A549 (cell line): ENCODE measurements around the gene PSMD13. TPM values are rescaled to one million over a fixed set of nuclear protein-coding genes. Genes with fewer than 3 reads are reported as not detected.
A peak's percentile ranks its signal among the peaks of the same experiment; 100 is the strongest.

Source experiments
- ATAC-seq, 2 experiments: fragments of 200-7000 bp in 1 of 2; fragments of >200 bp in 1 of 2; cut with Nextera tagmentation in 1 of 2; cut with Tn5 transposase in 1 of 2; 3 replicates each; pipeline versions ENCODE4 v1.8.0 to v1.9.1; 2018 to 2020; ENCODE audit warnings: mild to moderate bottlenecking in 1 of 2, moderate library complexity in 1 of 2
- CTCF ChIA-PET: fragments of 300-600 bp; sonication (Branson Sonifier 250); formaldehyde crosslinking; extraction: SDS; loops from one replicate; lab custom pipeline; 2021; ENCODE audit warnings: antibody characterized with exemption, inconsistent platforms; lab: Yijun Ruan, JAX
- POLR2A ChIA-PET: fragments of 350-600 bp; formaldehyde crosslinking; extraction: SDS; loops from one replicate; lab custom pipeline; 2021; ENCODE audit warnings: antibody characterized with exemption, inconsistent platforms; lab: Yijun Ruan, JAX
- DNase-seq, 2 experiments: peaks; one replicate each; pipeline versions ENCODE4 v3.0.0 to v3.0.0-alpha.2; 2011 to 2016; ENCODE audit warnings: low read depth in 1 of 2, low spot score in 1 of 2
- FAIRE-seq: peaks from 2 replicates; lab custom pipeline; 2011; peaks lifted over from hg19 to GRCh38; lab: Jason Lieb, UNC
- H3K27ac ChIP-seq, 2 experiments: fragments of >200 bp; sonication (Bioruptor Twin); formaldehyde crosslinking; 3 replicates each; pipeline ENCODE4 v1.5.1; 2016 to 2017
- H3K4me1 ChIP-seq: fragments of >200 bp; sonication (Bioruptor Twin); formaldehyde crosslinking; 3 replicates; pipeline ENCODE4 v1.6.1; 2016
- H3K4me2 ChIP-seq: fragments of >200 bp; sonication (Bioruptor Twin); formaldehyde crosslinking; 3 replicates; pipeline ENCODE4 v1.6.1; 2016
- H3K4me3 ChIP-seq: fragments of >200 bp; sonication (Bioruptor Twin); formaldehyde crosslinking; 3 replicates; pipeline ENCODE4 v1.5.1; 2016
- H3K9me3 ChIP-seq: fragments of >200 bp; sonication (Bioruptor Twin); formaldehyde crosslinking; 3 replicates; pipeline ENCODE4 v1.6.1; 2016
- BHLHE40 ChIP-seq: IDR thresholded peaks from 2 replicates; pipeline ENCODE4 v1.6.1; 2012; ENCODE audit warnings: low read depth, low read length, inconsistent platforms
- CHD2 ChIP-seq: fragments of 150-350 bp; IDR thresholded peaks from 2 replicates; pipeline ENCODE4 v1.6.1; 2014; ENCODE audit warnings: low read length; ENCODE audit not compliant: partially characterized antibody
- FOSB ChIP-seq: fragments of 250-450 bp; sonication (Bioruptor Pico); IDR thresholded peaks from 2 replicates; pipeline ENCODE4 v1.5.0; 2020; ENCODE audit warnings: mild to moderate bottlenecking, moderate library complexity
- FOSL2 ChIP-seq, 2 experiments: fragments of 450-650 bp in 1 of 2; fragments of >200 bp in 1 of 2; sonication (Bioruptor Twin) in 1 of 2; formaldehyde crosslinking; IDR thresholded peaks; 2 replicates each; pipeline versions ENCODE4 v1.5.0 to v1.6.1; 2016 to 2020; ENCODE audit warnings: mild to moderate bottlenecking in 1 of 2, moderate library complexity in 1 of 2
- HOXA7 ChIP-seq: fragments of 250-450 bp; sonication (Bioruptor Pico); IDR thresholded peaks from 2 replicates; pipeline ENCODE4 v1.5.0; 2020; ENCODE audit warnings: mild to moderate bottlenecking, moderate library complexity
- JUN ChIP-seq, 2 experiments: fragments of >200 bp; sonication (Bioruptor Twin); formaldehyde crosslinking; IDR thresholded peaks; 2 replicates in 1 of 2; 3 replicates in 1 of 2; pipeline ENCODE4 v1.6.1; 2016 to 2017
- KDM1A ChIP-seq: fragments of 200-600 bp; sonication (generic); IDR thresholded peaks from 2 replicates; pipeline ENCODE4 v1.6.1; 2016; ENCODE audit warnings: low read depth, mild to moderate bottlenecking
- MAZ ChIP-seq: fragments of 150-350 bp; IDR thresholded peaks from 2 replicates; pipeline ENCODE4 v1.6.1; 2014; ENCODE audit warnings: antibody characterized with exemption, low read depth, low read length, borderline replicate concordance
- NFE2L2 ChIP-seq: fragments of 150-350 bp; conservative IDR thresholded peaks from 2 replicates; pipeline ENCODE4 v1.6.1; 2014; ENCODE audit warnings: low read length
- PHF8 ChIP-seq: fragments of 200-600 bp; sonication (generic); IDR thresholded peaks from 2 replicates; pipeline ENCODE4 v1.6.1; 2016; ENCODE audit warnings: low read depth, mild to moderate bottlenecking, antibody characterized with exemption, moderate library complexity, borderline replicate concordance
- POLR2A ChIP-seq: IDR thresholded peaks from 2 replicates; pipeline ENCODE4 v1.6.1; 2012; ENCODE audit warnings: mild to moderate bottlenecking, low read length
- POLR2AphosphoS2 ChIP-seq: conservative IDR thresholded peaks from 2 replicates; pipeline ENCODE4 v1.6.1; 2012; ENCODE audit warnings: low read length, improper control_type of control experiment, inconsistent platforms
- RCOR1 ChIP-seq: fragments of 150-350 bp; IDR thresholded peaks from 2 replicates; pipeline ENCODE4 v1.6.1; 2014; ENCODE audit warnings: antibody characterized with exemption, low read length, low read depth
- ZC3H11A ChIP-seq: fragments of 450-650 bp; IDR thresholded peaks from 2 replicates; pipeline ENCODE4 v1.6.1; 2014; ENCODE audit warnings: antibody characterized with exemption, mild to moderate bottlenecking
- ZNF302 ChIP-seq: fragments of 250-450 bp; sonication (Bioruptor Pico); IDR thresholded peaks from 2 replicates; pipeline ENCODE4 v1.9.0; 2021; ENCODE audit warnings: inconsistent platforms, mild to moderate bottlenecking, moderate library complexity
- ZSCAN20 ChIP-seq: fragments of 250-450 bp; sonication (Bioruptor Pico); IDR thresholded peaks from 2 replicates; pipeline ENCODE4 v1.8.0; 2022; ENCODE audit warnings: mild to moderate bottlenecking, moderate library complexity
- WGBS: methylation state at CpG from one replicate; pipeline ENCODE4 v1.1.6; 2017; ENCODE audit errors: missing lambda C conversion rate; 5-methylcytosine and 5-hydroxymethylcytosine counted together
- polyA plus RNA-seq, 4 experiments: library from polyadenylated mRNA; depleted of rRNA in 3 of 4; stranded (reverse); fragments of >200 nt; fragmentation: RNase III in 1 of 4; extraction: RNeasy Plus Mini Kit Qiagen cat#74134 plus additional on column Dnase treatment in 1 of 4; gene quantifications; 2 replicates in 3 of 4; 3 replicates in 1 of 4; pipeline ENCODE4 v1.2.3, GENCODE V29; 2011 to 2017
- TF ChIP-seq, protein P1 (sequence below): IDR thresholded peaks from 2 replicates; pipeline ENCODE4 v1.6.1; 2012; ENCODE audit warnings: low read depth, borderline replicate concordance
- TF ChIP-seq, protein P2 (sequence below): IDR thresholded peaks from 2 replicates; pipeline ENCODE4 v1.6.1; 2012
- TF ChIP-seq, protein P3 (sequence below): fragments of >200 bp; sonication (Bioruptor Twin); formaldehyde crosslinking; IDR thresholded peaks from 3 replicates; pipeline ENCODE4 v1.6.1; 2016
- TF ChIP-seq, protein P4 (sequence below): fragments of 150-350 bp; IDR thresholded peaks from 2 replicates; pipeline ENCODE4 v1.6.1; 2014; ENCODE audit warnings: low read depth, mild to moderate bottlenecking, low read length
- TF ChIP-seq, protein P5 (sequence below): IDR thresholded peaks from 2 replicates; pipeline ENCODE4 v1.6.1; 2012
- TF ChIP-seq, protein P6 (sequence below): fragments of 200-600 bp; sonication (generic); IDR thresholded peaks from 2 replicates; pipeline ENCODE4 v1.6.1; 2016; ENCODE audit warnings: antibody characterized with exemption, mild to moderate bottlenecking, moderate library complexity

Gene PSMD13
- polyA plus RNA-seq, 2 of the 4 experiments (the other 2 are of a cell fraction): 153 to 198 TPM

DNA sequence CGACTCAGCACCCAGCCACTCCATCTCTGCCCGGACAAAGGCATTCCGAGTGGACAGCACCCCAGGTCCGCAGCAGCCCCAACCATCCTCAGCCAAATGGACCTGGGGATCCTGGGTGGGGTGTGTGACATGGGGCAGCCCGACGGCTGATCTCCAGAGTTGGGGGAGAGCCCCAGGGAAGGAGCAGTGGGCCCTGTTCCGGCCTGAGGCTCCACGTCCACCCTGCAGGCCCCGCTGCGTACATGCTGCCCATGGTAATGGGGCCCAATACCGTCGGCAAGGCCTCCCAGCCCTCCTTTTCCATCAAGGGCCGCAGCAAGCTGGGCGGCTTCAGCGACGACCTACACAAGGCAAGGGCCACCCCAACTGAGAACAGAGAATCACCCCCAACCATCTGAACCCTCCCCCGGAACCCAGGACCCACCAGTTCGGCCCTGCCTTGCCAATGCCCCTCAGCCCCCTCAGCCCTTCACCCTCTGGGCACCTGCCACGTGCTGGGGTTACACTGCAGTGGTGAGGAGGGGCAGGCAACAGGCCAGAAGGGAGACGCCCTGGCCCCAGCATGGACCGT, 38.5 kb upstream of the PSMD13 start:
- POLR2A ChIA-PET: interaction anchor here (3.2 kb wide), 1 partner anchor 9 kb away, joined by 15 read pairs; the partner anchor contains the start of genes BET1L and RIC8A
- FAIRE-seq: no peak
- WGBS: 84% methylated on average over 13 of the region's 21 CpGs
- H3K9me3 ChIP-seq: no peaks in the 10 kb centered on the region
- no peak overlapping the region for H3K4me2 ChIP-seq
- peak in 1 of 2 experiments; percentile 7; a peak in 1 of 6 replicates for ATAC-seq
- no peaks in the 10 kb centered on the region for H3K4me1 ChIP-seq
- no peak for DNase-seq
- CTCF ChIA-PET: interaction anchor here (0.7 kb wide), 1 partner anchor 250 kb away, joined by 5 read pairs; no protein-coding TSS in a partner anchor
- no peak overlapping the region for H3K4me3 ChIP-seq
- H3K27ac ChIP-seq: no peak overlapping the region
- TF ChIP-seq, protein P1, sequence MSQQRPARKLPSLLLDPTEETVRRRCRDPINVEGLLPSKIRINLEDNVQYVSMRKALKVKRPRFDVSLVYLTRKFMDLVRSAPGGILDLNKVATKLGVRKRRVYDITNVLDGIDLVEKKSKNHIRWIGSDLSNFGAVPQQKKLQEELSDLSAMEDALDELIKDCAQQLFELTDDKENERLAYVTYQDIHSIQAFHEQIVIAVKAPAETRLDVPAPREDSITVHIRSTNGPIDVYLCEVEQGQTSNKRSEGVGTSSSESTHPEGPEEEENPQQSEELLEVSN: no peak
- TF ChIP-seq ZSCAN20 (CRISPR knock-in tag): no peak
- TF ChIP-seq FOSB (CRISPR knock-in tag): no peak
- no peak for TF ChIP-seq HOXA7 (CRISPR knock-in tag)
- no peak for TF ChIP-seq BHLHE40
- TF ChIP-seq, protein P2, sequence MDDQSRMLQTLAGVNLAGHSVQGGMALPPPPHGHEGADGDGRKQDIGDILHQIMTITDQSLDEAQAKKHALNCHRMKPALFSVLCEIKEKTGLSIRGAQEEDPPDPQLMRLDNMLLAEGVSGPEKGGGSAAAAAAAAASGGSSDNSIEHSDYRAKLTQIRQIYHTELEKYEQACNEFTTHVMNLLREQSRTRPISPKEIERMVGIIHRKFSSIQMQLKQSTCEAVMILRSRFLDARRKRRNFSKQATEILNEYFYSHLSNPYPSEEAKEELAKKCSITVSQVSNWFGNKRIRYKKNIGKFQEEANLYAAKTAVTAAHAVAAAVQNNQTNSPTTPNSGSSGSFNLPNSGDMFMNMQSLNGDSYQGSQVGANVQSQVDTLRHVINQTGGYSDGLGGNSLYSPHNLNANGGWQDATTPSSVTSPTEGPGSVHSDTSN: no peak

DNA sequence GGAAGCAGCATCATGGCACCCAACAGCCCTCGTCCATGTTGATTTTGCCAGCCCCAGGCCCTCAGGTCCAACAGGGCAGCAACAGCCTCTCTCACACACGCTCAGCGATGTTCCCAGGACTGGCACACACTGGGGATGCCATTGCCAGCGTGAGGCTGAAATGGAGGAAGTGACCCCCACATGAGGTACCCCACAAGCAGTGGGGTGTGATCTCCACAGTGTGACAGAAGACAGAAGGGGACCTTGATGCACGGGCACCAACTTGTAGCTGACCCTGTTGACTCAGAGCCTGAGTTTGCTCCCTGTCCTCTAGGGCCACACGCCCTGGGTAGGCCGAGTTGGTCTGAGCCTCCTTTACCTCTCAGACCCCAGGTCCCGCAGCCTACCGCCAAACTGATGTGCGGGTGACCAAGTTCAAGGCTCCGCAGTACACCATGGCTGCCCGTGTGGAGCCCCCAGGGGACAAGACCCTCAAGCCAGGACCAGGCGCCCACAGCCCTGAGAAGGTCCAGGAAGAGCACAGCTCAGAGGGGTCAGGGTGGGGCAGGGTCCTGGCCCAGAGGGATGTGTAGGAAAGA, 37.7 kb upstream of the PSMD13 start:
- 78% methylated on average over 12 of the region's 13 CpGs for WGBS
- CTCF ChIA-PET: interaction anchor here (0.6 kb wide), 1 partner anchor 42 kb away, joined by 3 read pairs; no protein-coding TSS in a partner anchor
- no peaks in the 10 kb centered on the region for H3K9me3 ChIP-seq
- TF ChIP-seq, protein P3, sequence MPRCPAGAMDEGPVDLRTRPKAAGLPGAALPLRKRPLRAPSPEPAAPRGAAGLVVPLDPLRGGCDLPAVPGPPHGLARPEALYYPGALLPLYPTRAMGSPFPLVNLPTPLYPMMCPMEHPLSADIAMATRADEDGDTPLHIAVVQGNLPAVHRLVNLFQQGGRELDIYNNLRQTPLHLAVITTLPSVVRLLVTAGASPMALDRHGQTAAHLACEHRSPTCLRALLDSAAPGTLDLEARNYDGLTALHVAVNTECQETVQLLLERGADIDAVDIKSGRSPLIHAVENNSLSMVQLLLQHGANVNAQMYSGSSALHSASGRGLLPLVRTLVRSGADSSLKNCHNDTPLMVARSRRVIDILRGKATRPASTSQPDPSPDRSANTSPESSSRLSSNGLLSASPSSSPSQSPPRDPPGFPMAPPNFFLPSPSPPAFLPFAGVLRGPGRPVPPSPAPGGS: no peak
- TF ChIP-seq MAZ (no peak), BHLHE40 (no peak), ZNF302 (CRISPR knock-in tag) (no peak), FOSL2 (IDR thresholded peaks at IDR 0.05) (no peak), FOSL2 (CRISPR knock-in tag; IDR thresholded peaks at IDR 0.05) (no peak), NFE2L2 (no peak), CHD2 (no peak), POLR2AphosphoS2 (no peak), POLR2A (no peak)
- TF ChIP-seq, protein P4, sequence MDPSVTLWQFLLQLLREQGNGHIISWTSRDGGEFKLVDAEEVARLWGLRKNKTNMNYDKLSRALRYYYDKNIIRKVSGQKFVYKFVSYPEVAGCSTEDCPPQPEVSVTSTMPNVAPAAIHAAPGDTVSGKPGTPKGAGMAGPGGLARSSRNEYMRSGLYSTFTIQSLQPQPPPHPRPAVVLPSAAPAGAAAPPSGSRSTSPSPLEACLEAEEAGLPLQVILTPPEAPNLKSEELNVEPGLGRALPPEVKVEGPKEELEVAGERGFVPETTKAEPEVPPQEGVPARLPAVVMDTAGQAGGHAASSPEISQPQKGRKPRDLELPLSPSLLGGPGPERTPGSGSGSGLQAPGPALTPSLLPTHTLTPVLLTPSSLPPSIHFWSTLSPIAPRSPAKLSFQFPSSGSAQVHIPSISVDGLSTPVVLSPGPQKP: no peak
- TF ChIP-seq, protein P5, sequence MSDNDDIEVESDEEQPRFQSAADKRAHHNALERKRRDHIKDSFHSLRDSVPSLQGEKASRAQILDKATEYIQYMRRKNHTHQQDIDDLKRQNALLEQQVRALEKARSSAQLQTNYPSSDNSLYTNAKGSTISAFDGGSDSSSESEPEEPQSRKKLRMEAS: no peak
- H3K4me1 ChIP-seq: no peaks in the 10 kb centered on the region
- H3K4me3 ChIP-seq: no peak overlapping the region
- DNase-seq (no peak), FAIRE-seq (no peak), ATAC-seq (peak in 1 of 2 experiments; percentile 5; a peak in 1 of 6 replicates)
- no peak overlapping the region for H3K4me2 ChIP-seq
- H3K27ac ChIP-seq: no peak overlapping the region
- POLR2A ChIA-PET: interaction anchor here (0.6 to 3.2 kb wide), 2 partner anchors 8 to 163 kb away, joined by 3 to 15 read pairs; partner anchors contain the start of genes BET1L and RIC8A

DNA sequence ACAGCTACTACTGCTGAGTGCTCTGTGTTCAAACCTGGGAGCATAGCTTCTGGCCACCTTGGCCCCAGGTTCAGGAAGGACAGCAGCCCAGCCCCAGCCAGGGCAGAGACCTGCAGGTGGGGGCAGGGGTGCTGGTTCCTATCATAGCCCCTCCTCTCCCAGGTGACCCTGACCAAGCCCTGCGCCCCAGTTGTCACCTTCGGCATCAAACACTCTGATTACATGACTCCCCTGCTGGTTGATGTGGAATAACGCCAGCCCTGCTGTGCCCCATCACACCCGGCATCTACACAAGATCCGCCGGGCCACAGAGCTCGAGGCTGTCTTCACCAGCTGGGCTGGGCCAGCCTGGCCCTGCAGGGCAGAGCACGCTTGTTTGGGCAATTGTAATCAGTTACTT, 37.0 kb upstream of the PSMD13 start:
- H3K4me1 ChIP-seq: no peaks in the 10 kb centered on the region
- POLR2A ChIA-PET: interaction anchor here (0.6 kb wide), 1 partner anchor 163 kb away, joined by 3 read pairs; no protein-coding TSS in a partner anchor
- no peak overlapping the region for H3K4me3 ChIP-seq
- FAIRE-seq (no peak), ATAC-seq (peak; percentile 16 to 23; a peak in 2 of 6 replicates), DNase-seq (no peak)
- no peak overlapping the region for H3K4me2 ChIP-seq
- H3K9me3 ChIP-seq: no peaks in the 10 kb centered on the region
- WGBS: 84% methylated on average over 8 of the region's 8 CpGs
- no peak overlapping the region for H3K27ac ChIP-seq
- CTCF ChIA-PET: no interaction called here
- TF ChIP-seq, protein P1: no peak
- TF ChIP-seq PHF8 (no peak), JUN (IDR thresholded peaks at IDR 0.05) (no peak), ZNF302 (CRISPR knock-in tag) (no peak), RCOR1 (no peak), KDM1A (no peak), HOXA7 (CRISPR knock-in tag) (no peak), ZC3H11A (no peak)
- TF ChIP-seq, protein P6, sequence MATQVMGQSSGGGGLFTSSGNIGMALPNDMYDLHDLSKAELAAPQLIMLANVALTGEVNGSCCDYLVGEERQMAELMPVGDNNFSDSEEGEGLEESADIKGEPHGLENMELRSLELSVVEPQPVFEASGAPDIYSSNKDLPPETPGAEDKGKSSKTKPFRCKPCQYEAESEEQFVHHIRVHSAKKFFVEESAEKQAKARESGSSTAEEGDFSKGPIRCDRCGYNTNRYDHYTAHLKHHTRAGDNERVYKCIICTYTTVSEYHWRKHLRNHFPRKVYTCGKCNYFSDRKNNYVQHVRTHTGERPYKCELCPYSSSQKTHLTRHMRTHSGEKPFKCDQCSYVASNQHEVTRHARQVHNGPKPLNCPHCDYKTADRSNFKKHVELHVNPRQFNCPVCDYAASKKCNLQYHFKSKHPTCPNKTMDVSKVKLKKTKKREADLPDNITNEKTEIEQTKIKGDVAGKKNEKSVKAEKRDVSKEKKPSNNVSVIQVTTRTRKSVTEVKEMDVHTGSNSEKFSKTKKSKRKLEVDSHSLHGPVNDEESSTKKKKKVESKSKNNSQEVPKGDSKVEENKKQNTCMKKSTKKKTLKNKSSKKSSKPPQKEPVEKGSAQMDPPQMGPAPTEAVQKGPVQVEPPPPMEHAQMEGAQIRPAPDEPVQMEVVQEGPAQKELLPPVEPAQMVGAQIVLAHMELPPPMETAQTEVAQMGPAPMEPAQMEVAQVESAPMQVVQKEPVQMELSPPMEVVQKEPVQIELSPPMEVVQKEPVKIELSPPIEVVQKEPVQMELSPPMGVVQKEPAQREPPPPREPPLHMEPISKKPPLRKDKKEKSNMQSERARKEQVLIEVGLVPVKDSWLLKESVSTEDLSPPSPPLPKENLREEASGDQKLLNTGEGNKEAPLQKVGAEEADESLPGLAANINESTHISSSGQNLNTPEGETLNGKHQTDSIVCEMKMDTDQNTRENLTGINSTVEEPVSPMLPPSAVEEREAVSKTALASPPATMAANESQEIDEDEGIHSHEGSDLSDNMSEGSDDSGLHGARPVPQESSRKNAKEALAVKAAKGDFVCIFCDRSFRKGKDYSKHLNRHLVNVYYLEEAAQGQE: no peak
